Activated CD4-positive, alpha-beta T cell treated with anti-CD3 and anti-CD28 coated beads, Interleukin-2, amount 50 U/mL, for 4 hours (primary cell): ENCODE results near the gene SDK1.
"Not testable (repeated sequence)": the region's sequence is repeated elsewhere in the genome, so short reads cannot be mapped to it uniquely, and the experiment has no call there.

Source experiments
- DNase-seq, 2 experiments: peaks; one replicate each; pipeline ENCODE4 v3.0.0-alpha.2; 2020

SDK1 gene

DNA sequence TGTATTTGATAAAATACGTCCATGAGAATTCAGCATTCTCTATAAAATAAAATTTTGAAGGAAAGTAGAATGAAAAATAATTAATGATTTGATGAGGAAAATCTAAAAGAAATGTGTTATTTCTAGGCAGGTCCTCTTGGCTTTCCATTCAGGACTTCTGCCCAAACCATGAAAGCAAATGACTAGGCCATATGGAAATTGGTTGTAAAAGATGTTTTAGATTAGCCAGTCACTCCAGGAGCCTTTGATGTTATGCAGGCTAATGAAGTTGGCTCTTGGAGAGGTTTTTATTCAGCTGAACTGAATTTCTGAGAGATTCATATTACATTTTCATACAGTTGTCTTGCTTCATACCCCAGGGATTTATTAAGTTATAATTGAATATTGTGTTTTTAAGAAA is 452.8 kb downstream of the SDK1 start:
- DNase-seq, result no peak

DNA sequence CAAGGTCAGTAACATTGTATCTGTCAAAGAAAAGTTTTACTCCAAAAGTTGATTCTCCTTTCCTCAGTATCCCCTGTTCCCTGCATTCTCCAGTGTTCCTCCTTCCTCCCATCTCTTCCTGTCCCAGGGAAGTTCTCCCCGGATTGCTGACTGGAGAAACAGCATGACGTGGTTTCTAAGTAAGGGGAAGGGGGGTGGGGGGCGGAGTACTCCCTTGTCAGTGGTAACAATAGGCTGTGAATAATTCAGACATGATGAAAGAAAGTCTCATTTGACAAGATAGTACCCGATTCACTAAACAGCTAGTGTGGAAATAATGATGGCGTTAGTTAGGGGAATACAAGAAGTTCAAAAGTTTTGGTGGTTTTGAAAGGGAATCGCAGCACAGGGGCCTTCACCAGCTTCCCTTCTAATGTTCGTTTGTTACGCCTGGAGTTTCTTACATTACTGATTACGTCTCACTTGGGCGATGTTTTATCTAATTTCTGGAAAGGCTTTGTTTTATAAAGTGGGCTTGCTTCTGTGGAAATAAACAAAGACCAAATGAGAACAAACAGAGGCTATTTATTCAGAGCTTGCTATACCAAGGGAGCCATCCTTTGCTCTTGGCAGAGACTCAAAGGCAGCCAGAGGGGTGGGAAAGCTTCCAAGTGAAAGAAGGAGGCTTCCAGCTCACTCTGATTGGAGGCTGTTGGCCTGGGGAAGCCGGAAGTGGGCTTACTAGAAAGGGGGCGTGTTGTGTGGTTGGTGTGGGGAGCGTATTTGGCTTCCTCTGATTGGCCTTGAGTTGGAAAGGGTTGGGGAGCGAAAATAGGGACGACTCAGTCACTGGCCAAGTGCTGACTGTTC is 453.7 kb downstream of the SDK1 start:
- no peak for DNase-seq

DNA sequence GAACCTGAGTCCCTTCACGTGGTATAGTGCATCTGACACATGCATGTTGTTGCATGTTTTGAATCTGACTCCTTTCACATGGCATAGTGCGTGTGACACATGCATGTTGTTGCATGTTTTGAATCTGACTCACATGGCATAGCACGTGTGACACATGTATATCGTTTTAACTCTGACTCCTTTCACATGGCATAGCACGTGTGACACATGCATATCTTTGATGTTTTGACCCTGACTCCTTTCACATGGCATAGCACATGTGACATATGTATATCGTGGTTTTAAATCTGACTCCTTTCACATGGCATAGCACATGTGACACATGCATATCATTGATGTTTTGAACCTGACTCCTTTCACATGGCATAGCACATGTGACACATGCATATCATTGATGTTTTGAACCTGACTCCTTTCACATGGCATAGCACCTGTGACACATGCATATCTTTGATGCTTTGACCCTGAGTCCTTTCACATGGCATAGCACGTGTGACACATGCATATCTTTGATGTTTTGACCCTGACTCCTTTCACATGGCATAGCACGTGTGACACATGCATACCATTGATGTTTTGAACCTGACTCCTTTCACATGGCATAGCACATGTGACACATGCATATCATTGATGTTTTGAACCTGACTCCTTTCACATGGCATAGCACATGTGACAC is 454.9 kb downstream of the SDK1 start:
- DNase-seq, result not testable (repeated sequence)

DNA sequence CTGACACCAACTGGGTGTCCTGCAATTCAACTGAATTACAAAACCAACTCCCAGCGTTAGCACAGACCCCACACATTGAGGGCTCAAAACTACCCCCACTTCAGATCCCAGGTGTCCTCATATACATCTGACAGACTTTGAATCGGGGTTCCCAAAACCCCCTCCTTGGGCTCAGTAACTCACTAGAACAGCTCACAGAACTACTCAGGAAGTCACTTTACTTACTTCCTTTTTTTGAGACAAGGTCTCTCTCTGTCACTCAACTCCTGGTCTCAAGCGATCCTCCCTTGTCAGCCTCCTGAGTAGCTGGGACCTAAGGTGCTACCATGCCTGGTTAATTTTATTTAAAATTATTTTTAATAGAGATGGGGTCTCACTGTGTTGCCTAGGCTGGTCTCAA is 456.0 kb downstream of the SDK1 start:
- DNase-seq, result no peak

DNA sequence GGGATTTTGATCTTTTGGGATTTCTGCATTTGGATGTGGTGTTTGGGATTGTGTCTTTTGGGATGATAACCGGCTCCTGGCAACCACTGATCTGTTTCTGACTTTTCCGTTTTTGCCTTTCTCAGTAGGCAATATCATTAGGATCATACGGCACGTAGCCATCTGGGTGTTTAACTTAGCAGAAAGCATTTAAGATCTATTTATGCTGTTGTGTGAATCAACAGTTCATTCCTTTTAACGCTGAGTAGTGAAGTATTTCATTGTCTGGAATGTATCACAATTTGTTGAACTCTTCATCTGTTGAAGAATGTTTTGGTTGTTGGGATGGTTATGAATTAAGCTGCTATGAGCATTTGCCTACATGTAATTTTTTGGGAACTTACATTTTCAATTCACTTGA is 459.6 kb downstream of the SDK1 start:
- DNase-seq, result no peak

DNA sequence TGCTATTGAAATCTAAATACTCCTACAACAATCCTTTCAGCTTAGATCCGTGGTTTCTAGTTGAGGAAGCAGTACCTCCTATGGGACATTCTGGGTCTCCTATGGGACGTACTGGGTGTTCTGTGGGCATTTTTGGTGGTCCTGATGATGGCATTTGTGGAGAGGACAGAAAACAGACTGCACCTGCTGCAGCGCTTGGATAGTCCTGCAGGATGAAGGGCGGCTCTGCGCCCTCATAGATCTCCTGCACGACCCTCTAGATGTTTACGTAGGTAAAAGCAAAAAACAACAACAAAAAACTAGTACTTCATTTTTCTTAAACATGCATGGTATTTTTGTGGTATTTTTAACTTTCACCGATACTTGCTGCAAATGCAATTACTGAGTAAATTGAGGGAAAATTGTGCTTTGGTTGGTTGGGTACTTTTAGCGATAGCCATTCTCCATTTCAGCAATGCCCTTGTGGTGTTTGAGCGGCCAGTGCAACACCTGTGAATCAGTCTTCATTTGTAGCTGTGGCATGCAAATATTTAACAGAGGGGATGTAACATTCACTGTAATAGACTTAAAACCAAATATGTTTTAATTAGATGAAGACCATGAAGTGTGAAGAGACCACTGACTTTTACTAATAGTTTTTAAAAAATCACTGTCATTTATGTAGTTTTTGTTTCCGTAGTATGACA is 461.2 kb downstream of the SDK1 start:
- no peak for DNase-seq

DNA sequence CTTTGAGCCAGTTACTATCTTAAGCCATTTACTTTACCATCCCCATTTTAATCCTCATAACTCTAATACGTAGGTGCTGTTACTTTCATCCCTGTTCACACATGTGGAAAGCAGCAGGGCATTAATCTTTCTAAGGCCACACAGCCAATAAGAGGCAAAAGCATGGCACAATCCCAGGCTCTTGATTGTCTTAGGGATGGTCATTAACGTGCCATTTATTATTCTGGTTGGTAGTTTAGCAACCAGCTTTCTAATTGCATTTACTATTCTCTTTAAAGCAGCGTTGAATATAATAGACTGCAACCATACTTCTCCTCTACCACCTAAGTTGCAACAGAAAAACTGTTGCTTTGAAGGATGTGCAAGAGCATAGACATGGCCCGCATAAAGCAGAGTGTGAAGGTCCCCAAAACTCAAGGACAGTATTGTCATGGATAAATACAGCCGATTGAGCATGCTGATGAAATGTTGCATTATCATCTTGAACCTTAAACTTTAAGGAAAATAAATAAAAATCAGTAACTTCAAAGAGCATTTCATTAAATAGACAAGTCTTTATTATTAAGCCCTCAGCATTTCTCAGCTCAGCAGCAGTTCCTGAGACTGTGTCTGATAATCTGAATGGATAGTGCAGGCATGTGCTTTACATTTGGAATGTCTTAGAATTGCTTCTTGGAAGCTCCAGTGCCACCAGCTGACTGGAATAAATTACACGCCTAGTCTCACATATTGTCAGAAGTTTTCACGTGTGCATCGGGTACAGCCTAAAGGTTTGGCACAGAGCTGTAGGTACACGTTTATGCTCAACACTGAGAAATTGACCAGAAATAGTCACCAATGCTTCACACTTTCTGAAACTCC is 467.1 kb downstream of the SDK1 start:
- no peak for DNase-seq

DNA sequence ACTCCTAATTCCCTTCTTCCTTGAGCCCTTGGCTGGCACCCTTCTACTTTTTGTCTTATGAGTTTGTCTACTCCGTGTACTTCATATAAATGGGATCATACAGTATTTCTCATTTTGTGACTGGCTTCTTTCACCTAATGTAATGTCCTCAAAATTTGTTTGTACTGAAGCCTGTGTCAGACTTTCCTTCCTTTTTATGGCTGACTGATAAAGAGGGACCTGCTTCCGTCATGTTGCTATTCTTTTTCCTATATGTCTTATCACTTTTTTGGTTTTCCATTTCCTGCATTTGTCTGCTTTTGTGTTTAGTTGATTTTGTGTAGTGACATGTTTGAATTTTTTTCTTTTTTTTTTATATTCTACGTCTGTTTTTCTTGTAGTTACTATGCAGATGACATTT is 470.9 kb downstream of the SDK1 start:
- no peak for DNase-seq

DNA sequence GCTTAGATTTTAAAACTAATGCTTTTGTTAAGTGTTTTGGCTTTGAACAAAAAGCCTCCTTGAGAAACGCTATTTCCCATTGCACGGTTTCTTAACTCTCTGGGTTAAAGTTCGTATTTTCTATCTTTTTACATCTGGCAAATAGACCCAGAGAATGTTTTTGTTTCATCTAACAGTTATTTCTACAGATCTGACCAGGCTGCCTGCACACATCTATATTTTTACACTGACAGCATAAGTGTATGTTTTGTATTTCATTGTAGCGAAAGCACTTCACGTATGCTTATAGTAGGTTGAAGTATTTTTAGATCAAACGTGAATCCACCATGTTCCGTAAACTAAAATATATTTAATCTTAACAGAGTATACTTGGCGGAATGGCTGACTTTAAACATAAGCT is 477.3 kb downstream of the SDK1 start:
- no peak for DNase-seq

DNA sequence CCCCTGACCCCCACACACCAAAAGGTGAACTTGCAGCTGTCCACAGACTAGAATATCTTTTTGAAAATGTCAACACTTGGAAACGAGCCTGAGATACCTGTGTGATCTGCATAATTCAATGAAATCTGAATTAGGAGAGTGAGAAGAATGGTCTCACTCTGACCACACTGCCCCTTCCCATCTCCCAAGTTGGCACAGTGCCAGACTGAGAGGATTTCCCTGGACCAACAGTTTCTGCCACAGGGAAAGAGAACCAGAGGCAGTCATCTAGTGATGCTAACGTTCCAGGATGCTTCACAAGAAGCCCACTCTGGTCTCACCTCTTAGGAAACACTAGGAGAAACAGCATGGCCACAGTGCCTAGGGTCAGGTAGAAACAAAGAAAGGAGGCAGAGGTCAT is 479.0 kb downstream of the SDK1 start:
- DNase-seq, result no peak

DNA sequence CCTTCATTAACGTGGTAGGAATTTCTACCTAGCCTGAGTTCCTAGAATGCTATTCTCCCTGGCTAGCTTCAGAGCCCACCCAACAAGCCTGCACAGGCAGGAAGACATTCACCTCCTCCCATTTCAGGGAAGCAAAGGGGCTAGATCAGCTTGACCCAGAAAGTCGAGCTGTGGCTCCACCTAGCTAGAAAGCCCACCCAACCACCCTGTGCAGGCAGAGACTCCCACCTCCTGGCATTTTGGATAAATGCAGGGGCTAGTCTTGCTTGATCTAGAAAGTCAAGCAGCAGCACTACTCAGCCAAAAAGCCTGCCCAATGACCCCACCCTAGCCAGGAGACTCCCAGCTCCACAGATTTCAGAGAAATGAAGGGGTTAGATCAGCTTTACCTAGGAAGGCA is 479.5 kb downstream of the SDK1 start:
- DNase-seq, result no peak

DNA sequence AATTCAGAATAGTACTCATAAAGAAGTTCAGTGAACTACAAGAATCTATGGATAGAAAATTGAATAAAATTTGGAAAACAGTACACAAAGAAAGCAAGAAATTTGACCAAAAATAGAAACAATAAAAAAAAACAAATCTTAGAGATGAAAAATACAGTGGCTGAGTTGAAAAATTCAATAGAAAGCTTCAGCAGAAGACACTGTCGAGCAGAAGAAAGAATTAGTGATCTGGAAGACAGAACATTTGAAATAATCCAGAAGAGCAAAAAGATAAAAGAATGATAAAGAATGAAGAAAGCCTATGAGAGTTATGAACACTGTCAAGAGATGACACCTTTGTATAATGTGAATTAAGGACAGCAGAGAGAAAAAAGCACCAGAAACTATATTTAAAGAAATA is 480.6 kb downstream of the SDK1 start:
- no peak for DNase-seq

DNA sequence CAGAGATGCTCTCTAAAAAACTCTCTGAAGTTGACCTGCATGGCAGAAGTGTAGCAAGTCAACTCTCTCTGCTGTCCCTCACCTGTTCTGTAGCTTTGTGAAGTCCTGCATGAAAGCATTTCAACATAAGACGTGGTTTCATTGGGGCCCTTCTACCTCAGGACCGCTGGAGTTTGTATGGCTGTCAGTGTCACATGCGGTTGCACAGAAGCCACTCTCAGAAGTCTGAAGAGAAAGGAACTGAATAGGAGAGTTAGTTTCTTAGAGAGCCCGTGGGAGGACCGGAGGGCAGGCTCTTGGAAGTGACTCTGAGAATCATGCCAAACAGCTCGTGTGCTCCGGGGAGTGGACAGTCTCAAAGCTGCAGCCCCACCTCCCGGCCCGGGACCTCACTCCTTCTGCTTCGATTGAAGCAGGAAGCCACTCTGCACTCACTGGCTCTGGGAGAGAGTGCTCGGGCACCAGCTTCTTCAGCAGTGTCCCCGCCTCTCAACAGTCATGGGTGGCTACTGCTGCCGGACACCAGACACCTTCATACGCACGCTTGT is 486.7 kb downstream of the SDK1 start:
- no peak for DNase-seq

DNA sequence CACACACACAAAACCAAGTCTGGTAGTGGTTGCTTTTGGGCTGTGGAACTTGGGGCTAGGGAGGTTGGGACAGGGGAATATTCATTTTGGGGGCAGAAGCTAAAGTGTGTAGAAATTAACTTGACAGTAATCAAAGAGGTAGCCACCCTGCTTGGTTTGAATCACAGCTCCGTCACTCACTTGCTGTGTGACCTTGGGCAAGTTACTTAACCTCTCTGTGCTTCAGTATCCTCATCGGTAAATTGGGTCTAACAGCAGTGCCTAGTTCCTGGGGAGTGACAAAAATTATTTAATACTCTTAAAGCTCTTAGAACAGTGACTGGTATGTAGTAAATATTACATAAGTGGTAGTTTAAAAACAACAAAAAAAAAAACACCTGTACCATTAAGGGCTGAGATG is 489.8 kb downstream of the SDK1 start:
- no peak for DNase-seq

DNA sequence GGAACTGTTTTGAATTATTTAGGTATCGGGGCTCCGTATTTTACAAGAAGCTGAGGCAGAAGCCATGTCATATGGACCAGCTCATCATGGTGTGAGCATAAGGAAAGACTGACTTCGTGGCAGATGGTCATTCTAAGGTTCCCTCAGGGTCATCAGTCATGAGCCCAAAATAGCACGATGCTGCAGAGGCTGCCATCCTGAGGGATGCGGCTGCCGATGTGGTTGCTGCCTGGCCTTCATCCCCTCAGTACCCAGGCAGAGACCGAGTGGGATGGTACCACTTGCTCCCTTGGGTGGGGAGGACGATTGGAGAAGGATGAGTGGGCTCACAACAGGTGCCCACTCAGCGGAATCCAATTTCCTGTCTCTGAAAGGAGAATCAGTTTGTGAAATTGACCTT is 490.3 kb downstream of the SDK1 start:
- DNase-seq, result no peak

DNA sequence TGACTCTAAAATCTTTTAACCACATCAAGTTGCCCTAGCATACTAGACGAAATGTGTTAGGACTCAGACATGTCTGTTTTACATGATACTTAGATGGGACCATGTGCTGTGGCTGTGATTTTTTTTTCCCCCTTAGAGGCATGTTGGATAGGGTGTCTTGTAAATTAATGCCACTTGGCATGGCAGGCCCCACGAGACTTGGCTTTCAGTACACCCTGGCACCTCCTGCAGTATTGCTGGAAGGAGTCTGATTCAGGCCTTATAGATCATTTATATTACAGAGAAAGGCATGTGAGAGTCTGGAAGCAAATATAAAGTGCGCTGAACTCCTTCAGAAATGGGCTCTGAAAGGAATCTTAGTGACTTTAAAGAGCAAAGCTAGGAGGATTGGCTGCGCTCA is 494.1 kb downstream of the SDK1 start:
- DNase-seq, result no peak

DNA sequence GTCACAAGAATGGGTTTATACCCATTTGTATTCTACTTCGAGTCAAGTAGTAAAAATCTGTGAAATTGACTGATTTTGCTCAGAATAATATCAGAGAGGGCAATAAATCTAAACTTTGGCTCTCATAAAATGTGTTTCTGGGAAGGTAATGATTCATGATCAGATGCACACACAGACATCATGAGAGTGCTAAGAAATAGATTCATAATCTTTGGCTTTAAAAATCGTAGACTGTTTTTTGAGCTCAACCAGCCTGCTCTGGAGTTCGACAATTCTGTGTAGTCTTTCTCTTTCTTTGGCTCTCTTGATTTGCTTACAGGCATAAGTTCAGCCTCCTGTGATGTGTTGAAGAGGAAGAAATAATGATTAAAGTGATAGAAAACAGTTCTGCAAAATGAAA is 494.7 kb downstream of the SDK1 start:
- no peak for DNase-seq

DNA sequence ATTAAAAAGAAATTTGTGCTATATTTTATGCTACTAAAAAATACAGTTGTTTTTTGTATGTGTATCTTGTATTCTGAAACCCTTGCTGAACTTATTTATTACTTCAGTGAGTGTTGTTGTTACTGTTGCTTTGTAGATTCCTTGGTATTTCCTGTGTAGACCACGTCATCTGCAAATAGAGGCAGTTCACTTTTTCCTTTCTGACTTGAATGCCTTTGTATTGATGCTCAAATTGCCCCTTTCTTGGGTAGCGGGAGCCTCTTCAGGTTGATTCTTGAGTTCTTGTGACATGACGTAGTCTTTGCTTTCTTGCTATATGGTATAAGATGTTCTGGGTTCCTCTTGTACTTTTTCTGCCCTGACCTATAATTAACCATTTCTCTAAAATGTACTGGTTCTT is 504.1 kb downstream of the SDK1 start:
- no peak for DNase-seq

DNA sequence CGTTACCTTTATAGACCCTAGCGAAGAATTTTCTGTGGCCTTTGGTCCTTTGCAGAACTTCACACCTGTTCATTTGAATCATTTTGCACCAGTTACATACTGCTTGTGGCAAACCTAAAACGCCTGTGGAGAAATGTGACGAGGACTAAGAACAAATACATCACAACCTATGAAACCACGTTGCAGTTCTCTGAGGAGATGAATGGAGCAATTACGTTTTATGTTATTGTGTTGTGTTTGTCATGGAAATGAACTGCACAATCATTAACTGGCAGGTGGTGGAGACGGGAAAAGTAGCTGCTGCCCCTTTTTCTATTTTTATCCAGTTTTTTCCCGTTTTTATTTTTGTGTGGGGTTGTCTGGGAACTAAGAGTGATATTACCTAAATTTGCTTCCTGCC is 505.5 kb downstream of the SDK1 start:
- no peak for DNase-seq

DNA sequence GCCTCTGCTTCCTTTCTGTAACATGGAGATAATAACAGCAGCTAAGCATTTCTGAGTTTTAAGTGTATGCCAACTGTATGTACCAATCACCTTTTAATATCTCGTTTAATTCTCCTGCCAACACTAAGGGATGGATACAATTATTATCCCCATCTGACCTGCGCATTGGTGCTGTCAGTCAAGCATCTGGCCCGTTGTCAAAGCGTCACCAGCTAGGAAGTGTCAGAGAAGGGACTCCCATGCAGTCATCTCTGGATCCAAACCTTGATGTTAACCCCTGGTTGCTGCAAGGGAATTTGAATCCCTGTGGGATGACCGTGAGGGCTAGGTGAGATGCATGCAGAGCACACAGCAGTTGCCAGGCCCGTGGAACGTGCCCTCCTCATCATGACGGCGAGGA is 506.8 kb downstream of the SDK1 start:
- no peak for DNase-seq

DNA sequence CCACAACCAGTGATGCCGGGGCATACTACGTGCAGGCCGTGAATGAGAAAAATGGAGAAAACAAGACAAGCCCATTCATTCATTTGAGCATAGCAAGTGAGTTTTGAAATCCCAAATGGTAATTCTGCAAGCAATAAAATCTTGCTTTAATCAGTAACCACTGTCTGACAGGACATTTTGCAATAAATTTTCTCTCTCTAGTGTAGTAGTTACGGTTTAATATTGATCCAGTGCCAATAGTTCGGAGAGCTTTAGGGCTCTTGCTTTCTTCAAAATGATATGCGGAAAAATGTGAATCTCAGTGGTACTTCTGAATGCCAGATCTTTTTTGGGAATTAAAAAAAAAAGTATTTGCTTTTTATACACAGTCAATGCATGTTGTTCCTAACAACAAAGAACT is 520.4 kb downstream of the SDK1 start:
- DNase-seq, result no peak

DNA sequence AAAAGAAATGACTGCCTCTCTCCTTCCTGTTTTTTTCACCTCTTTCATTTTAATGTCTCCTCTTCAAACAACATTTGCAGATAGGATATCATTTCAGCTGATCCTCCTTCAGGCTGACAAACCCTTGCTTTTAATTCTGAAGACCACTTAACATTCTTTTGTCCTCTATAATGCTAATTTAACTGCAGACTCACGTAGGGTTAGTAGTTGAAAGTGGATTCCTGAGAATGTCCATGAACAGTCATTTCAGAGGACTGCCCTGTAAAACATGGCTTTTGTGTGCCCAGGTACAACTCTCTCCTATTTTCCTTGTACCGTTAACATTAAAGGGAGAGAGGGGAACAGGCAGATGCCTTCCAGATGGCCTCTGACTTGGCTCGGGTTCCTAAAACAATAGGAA is 524.4 kb downstream of the SDK1 start:
- DNase-seq, result no peak

DNA sequence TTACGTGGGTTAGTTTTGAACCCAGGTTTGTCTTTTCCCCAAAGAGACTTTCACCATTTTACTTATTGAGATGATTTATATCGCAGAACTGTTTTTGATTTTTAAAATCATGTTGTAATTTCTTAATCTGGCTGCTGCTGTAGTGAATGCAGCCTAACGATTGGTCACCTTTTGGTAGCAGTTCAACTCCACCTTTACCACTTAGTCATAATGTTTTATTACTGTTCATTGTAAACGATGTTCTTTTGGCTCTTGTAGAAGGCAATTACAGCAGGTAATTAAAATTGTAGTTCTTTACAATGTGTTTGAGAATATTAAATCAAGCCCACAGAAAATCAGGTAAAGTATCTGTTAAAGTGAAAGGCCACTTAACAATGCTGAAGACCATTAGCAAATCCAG is 531.1 kb downstream of the SDK1 start:
- DNase-seq, result no peak
